ENCODE results near the gene PRR22.
"Not testable (repeated sequence)": the region's sequence is repeated elsewhere in the genome, so short reads cannot be mapped to it uniquely, and the experiment has no call there.

PRR22 gene

GRCh38 chr19:5787409-5788182, 3.0 kb upstream of the PRR22 start:
- Histone ChIP-seq H3K27me3 (replicated peaks; ENCODE audit: control insufficient read depth, insufficient read depth, low read length) (no peaks in the 10 kb centered on the region), H3K4me3 (ENCODE audit: low read length) (no peak overlapping the region), H3K4me1 (ENCODE audit: control insufficient read depth, insufficient read depth, low read length) (peaks cover 8% of the 10 kb centered on the region), H3K9me3 (ENCODE audit: control insufficient read depth, low read length) (no peaks in the 10 kb centered on the region), H3K36me3 (ENCODE audit: control insufficient read depth, insufficient read depth, low read length, severe bottlenecking) (peaks cover 57% of the 10 kb centered on the region), H3K9ac (ENCODE audit: low read length) (no peak overlapping the region)
- DNase-seq (ENCODE audit: low read depth), result no peak

GRCh38 chr19:5786593-5787408, 2.3 kb upstream of the PRR22 start:
- Histone ChIP-seq H3K4me3 (ENCODE audit: low read length) (no peak overlapping the region), H3K36me3 (ENCODE audit: control insufficient read depth, insufficient read depth, low read length, severe bottlenecking) (peaks cover 57% of the 10 kb centered on the region), H3K4me1 (ENCODE audit: control insufficient read depth, insufficient read depth, low read length) (peaks cover 8% of the 10 kb centered on the region), H3K27me3 (replicated peaks; ENCODE audit: control insufficient read depth, insufficient read depth, low read length) (no peaks in the 10 kb centered on the region), H3K9me3 (ENCODE audit: control insufficient read depth, low read length) (no peaks in the 10 kb centered on the region), H3K9ac (ENCODE audit: low read length) (no peak overlapping the region)
- no peak for DNase-seq (ENCODE audit: low read depth)

- H3K27me3 ChIP-seq (replicated peaks; ENCODE audit: control insufficient read depth, insufficient read depth, low read length), result no peaks in the 10 kb centered on the region
- H3K36me3 ChIP-seq (ENCODE audit: control insufficient read depth, insufficient read depth, low read length, severe bottlenecking), result peaks cover 57% of the 10 kb centered on the region
- H3K9me3 ChIP-seq (ENCODE audit: control insufficient read depth, low read length), result no peaks in the 10 kb centered on the region
- H3K9ac ChIP-seq (ENCODE audit: low read length), result no peak overlapping the region
- no peak for DNase-seq (ENCODE audit: low read depth)
- H3K4me3 ChIP-seq (ENCODE audit: low read length), result no peak overlapping the region
- H3K4me1 ChIP-seq (ENCODE audit: control insufficient read depth, insufficient read depth, low read length), result peaks cover 8% of the 10 kb centered on the region
Observed at GRCh38 chr19:5785423-5785822, 877 bp upstream of the PRR22 start.

GRCh38 chr19:5782945-5783919, 1.3 kb downstream of the PRR22 start:
- Histone ChIP-seq H3K9ac (ENCODE audit: low read length) (no peak overlapping the region), H3K4me1 (ENCODE audit: control insufficient read depth, insufficient read depth, low read length) (no peaks in the 10 kb centered on the region), H3K36me3 (ENCODE audit: control insufficient read depth, insufficient read depth, low read length, severe bottlenecking) (peaks cover 38% of the 10 kb centered on the region), H3K9me3 (ENCODE audit: control insufficient read depth, low read length) (no peaks in the 10 kb centered on the region), H3K4me3 (ENCODE audit: low read length) (no peak overlapping the region), H3K27me3 (replicated peaks; ENCODE audit: control insufficient read depth, insufficient read depth, low read length) (no peaks in the 10 kb centered on the region)
- no peak for DNase-seq (ENCODE audit: low read depth)

GRCh38 chr19:5782322-5782721, 2.2 kb downstream of the PRR22 start:
- no peak overlapping the region for H3K9ac ChIP-seq (ENCODE audit: low read length)
- no peaks in the 10 kb centered on the region for H3K27me3 ChIP-seq (replicated peaks; ENCODE audit: control insufficient read depth, insufficient read depth, low read length)
- H3K36me3 ChIP-seq (ENCODE audit: control insufficient read depth, insufficient read depth, low read length, severe bottlenecking), result peaks cover 29% of the 10 kb centered on the region
- DNase-seq (ENCODE audit: low read depth), result no peak
- no peak overlapping the region for H3K4me3 ChIP-seq (ENCODE audit: low read length)
- H3K9me3 ChIP-seq (ENCODE audit: control insufficient read depth, low read length), result no peaks in the 10 kb centered on the region
- H3K4me1 ChIP-seq (ENCODE audit: control insufficient read depth, insufficient read depth, low read length), result no peaks in the 10 kb centered on the region

- H3K27me3 ChIP-seq (replicated peaks; ENCODE audit: control insufficient read depth, insufficient read depth, low read length); H3K9me3 ChIP-seq (ENCODE audit: control insufficient read depth, low read length); H3K4me3 ChIP-seq (ENCODE audit: low read length); H3K9ac ChIP-seq (ENCODE audit: low read length); H3K4me1 ChIP-seq (ENCODE audit: control insufficient read depth, insufficient read depth, low read length); DNase-seq (ENCODE audit: low read depth): not testable (repeated sequence)
- peaks cover 15% of the 10 kb centered on the region for H3K36me3 ChIP-seq (ENCODE audit: control insufficient read depth, insufficient read depth, low read length, severe bottlenecking)
Observed at GRCh38 chr19:5780916-5781315, 3.6 kb downstream of the PRR22 start.

GRCh38 chr19:5778402-5778801, 6.1 kb downstream of the PRR22 start:
- DNase-seq (ENCODE audit: low read depth), result no peak

GRCh38 chr19:5775668-5776309, 8.8 kb downstream of the PRR22 start:
- Histone ChIP-seq H3K4me3 (ENCODE audit: low read length) (no peak overlapping the region), H3K27me3 (replicated peaks; ENCODE audit: control insufficient read depth, insufficient read depth, low read length) (no peaks in the 10 kb centered on the region), H3K4me1 (ENCODE audit: control insufficient read depth, insufficient read depth, low read length) (peaks cover 10% of the 10 kb centered on the region), H3K36me3 (ENCODE audit: control insufficient read depth, insufficient read depth, low read length, severe bottlenecking) (no peaks in the 10 kb centered on the region), H3K9me3 (ENCODE audit: control insufficient read depth, low read length) (no peaks in the 10 kb centered on the region), H3K9ac (ENCODE audit: low read length) (no peak overlapping the region)
- peak; percentile 65 for DNase-seq (ENCODE audit: low read depth)

More at GRCh38 chr19:5778402-5778801, 6.1 kb downstream of the PRR22 start:
- H3K36me3 ChIP-seq (ENCODE audit: control insufficient read depth, insufficient read depth, low read length, severe bottlenecking), result no peaks in the 10 kb centered on the region
- no peaks in the 10 kb centered on the region for H3K27me3 ChIP-seq (replicated peaks; ENCODE audit: control insufficient read depth, insufficient read depth, low read length)
- H3K9me3 ChIP-seq (ENCODE audit: control insufficient read depth, low read length), result no peaks in the 10 kb centered on the region
- H3K4me3 ChIP-seq (ENCODE audit: low read length), result no peak overlapping the region
- H3K4me1 ChIP-seq (ENCODE audit: control insufficient read depth, insufficient read depth, low read length), result peaks cover 10% of the 10 kb centered on the region
- no peak overlapping the region for H3K9ac ChIP-seq (ENCODE audit: low read length)

- no peak for DNase-seq (ENCODE audit: low read depth)
- Histone ChIP-seq H3K4me3 (ENCODE audit: low read length) (no peak overlapping the region), H3K27me3 (replicated peaks; ENCODE audit: control insufficient read depth, insufficient read depth, low read length) (no peaks in the 10 kb centered on the region), H3K36me3 (ENCODE audit: control insufficient read depth, insufficient read depth, low read length, severe bottlenecking) (no peaks in the 10 kb centered on the region), H3K9me3 (ENCODE audit: control insufficient read depth, low read length) (no peaks in the 10 kb centered on the region), H3K4me1 (ENCODE audit: control insufficient read depth, insufficient read depth, low read length) (peaks cover 10% of the 10 kb centered on the region), H3K9ac (ENCODE audit: low read length) (no peak overlapping the region)
Observed at GRCh38 chr19:5774921-5775320, 9.6 kb downstream of the PRR22 start.

- Histone ChIP-seq H3K4me3 (ENCODE audit: low read length) (no peak overlapping the region), H3K4me1 (ENCODE audit: control insufficient read depth, insufficient read depth, low read length) (peaks cover 10% of the 10 kb centered on the region), H3K9ac (ENCODE audit: low read length) (peak overlapping the region; percentile 30), H3K9me3 (ENCODE audit: control insufficient read depth, low read length) (no peaks in the 10 kb centered on the region), H3K36me3 (ENCODE audit: control insufficient read depth, insufficient read depth, low read length, severe bottlenecking) (no peaks in the 10 kb centered on the region), H3K27me3 (replicated peaks; ENCODE audit: control insufficient read depth, insufficient read depth, low read length) (no peaks in the 10 kb centered on the region)
- no peak for DNase-seq (ENCODE audit: low read depth)
Observed at GRCh38 chr19:5773276-5773675, 11.3 kb downstream of the PRR22 start.
